DND-41 (cell line): Measurements from ENCODE around the gene TAOK1.

Experiments
- ATAC-seq: fragments of 200-7000 bp; cut with Tn5 transposase; 3 replicates; pipeline ENCODE4 v1.9.1; 2021; ENCODE audit warnings: low read depth; ENCODE audit not compliant: insufficient read depth
- DNase-seq: peaks from one replicate; pipeline ENCODE4 v3.0.0-alpha.2; 2020
- H2AFZ ChIP-seq: 2 replicates; pipeline ENCODE4 v1.6.0; 2012; ENCODE audit warnings: low read depth, low read length
- H3K27ac ChIP-seq: 2 replicates; pipeline ENCODE4 v1.5.1; 2012; ENCODE audit warnings: low read length, inconsistent platforms
- H3K27me3 ChIP-seq: fragments of 200-600 bp; sonication (generic); 2 replicates; pipeline ENCODE4 v1.6.0; 2012; ENCODE audit warnings: low read length, mild to moderate bottlenecking, inconsistent platforms; ENCODE audit not compliant: insufficient read depth, poor library complexity
- H3K36me3 ChIP-seq: 2 replicates; pipeline ENCODE4 v1.5.1; 2012; ENCODE audit warnings: low read length, inconsistent platforms; ENCODE audit not compliant: insufficient read depth
- H3K4me1 ChIP-seq: 2 replicates; pipeline ENCODE4 v1.5.1; 2012; ENCODE audit warnings: mild to moderate bottlenecking, low read length; ENCODE audit not compliant: insufficient read depth
- H3K4me2 ChIP-seq: 2 replicates; pipeline ENCODE4 v1.6.0; 2012; ENCODE audit warnings: mild to moderate bottlenecking, moderate library complexity, low read length, inconsistent platforms; ENCODE audit not compliant: insufficient read depth
- H3K4me3 ChIP-seq, 2 experiments: fragments of 200-600 bp in 1 of 2; shearing (Covaris generic) in 1 of 2; 2 replicates each; pipeline ENCODE4 v1.5.1; 2012 to 2016; ENCODE audit warnings: inconsistent platforms in 2 of 2, low read length in 2 of 2, mild to moderate bottlenecking in 2 of 2, low read depth in 1 of 2, moderate library complexity in 1 of 2
- H3K79me2 ChIP-seq: 2 replicates; pipeline ENCODE4 v1.6.0; 2012; ENCODE audit warnings: low read length, inconsistent platforms; ENCODE audit not compliant: insufficient read depth
- H3K9ac ChIP-seq: 2 replicates; pipeline ENCODE4 v1.6.0; 2012; ENCODE audit warnings: low read depth, mild to moderate bottlenecking, inconsistent platforms, low read length, moderate library complexity
- H3K9me3 ChIP-seq: 2 replicates; pipeline ENCODE4 v1.5.1; 2012; ENCODE audit warnings: low read length, moderate library complexity, mild to moderate bottlenecking, inconsistent platforms; ENCODE audit not compliant: insufficient read depth, severe bottlenecking
- H4K20me1 ChIP-seq: 2 replicates; pipeline ENCODE4 v1.6.0; 2012; ENCODE audit warnings: low read length; ENCODE audit not compliant: insufficient read depth
- EZH2 ChIP-seq: IDR thresholded peaks from 3 replicates; pipeline ENCODE4 v1.6.1; 2012; ENCODE audit warnings: borderline replicate concordance, low read depth, mild to moderate bottlenecking, moderate library complexity, low read length, inconsistent platforms; ENCODE audit not compliant: severe bottlenecking
- TF ChIP-seq, protein P1 (sequence below): IDR thresholded peaks from 2 replicates; pipeline ENCODE4 v1.5.1; 2012; ENCODE audit warnings: borderline replicate concordance, low read length, moderate library complexity, mild to moderate bottlenecking; ENCODE audit not compliant: poor library complexity, severe bottlenecking; ENCODE audit errors: extremely low read depth

Gene TAOK1

GRCh38 chr17:29409963-29410362, 19.8 kb downstream of the TAOK1 start:
- H3K4me2 ChIP-seq, result no peak overlapping the region
- H3K36me3 ChIP-seq, result peaks cover 36% of the 10 kb centered on the region
- no peak overlapping the region for H2AFZ ChIP-seq
- H4K20me1 ChIP-seq, result peaks cover 56% of the 10 kb centered on the region
- ATAC-seq, result no peak
- no peak for DNase-seq
- H3K4me3 ChIP-seq, result no peak overlapping the region
- TF ChIP-seq, protein P1, sequence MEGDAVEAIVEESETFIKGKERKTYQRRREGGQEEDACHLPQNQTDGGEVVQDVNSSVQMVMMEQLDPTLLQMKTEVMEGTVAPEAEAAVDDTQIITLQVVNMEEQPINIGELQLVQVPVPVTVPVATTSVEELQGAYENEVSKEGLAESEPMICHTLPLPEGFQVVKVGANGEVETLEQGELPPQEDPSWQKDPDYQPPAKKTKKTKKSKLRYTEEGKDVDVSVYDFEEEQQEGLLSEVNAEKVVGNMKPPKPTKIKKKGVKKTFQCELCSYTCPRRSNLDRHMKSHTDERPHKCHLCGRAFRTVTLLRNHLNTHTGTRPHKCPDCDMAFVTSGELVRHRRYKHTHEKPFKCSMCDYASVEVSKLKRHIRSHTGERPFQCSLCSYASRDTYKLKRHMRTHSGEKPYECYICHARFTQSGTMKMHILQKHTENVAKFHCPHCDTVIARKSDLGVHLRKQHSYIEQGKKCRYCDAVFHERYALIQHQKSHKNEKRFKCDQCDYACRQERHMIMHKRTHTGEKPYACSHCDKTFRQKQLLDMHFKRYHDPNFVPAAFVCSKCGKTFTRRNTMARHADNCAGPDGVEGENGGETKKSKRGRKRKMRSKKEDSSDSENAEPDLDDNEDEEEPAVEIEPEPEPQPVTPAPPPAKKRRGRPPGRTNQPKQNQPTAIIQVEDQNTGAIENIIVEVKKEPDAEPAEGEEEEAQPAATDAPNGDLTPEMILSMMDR, result no peak
- no peak overlapping the region for H3K27ac ChIP-seq
- H3K27me3 ChIP-seq, result no peaks in the 10 kb centered on the region
- no peaks in the 10 kb centered on the region for H3K9me3 ChIP-seq
- H3K79me2 ChIP-seq, result peaks cover 96% of the 10 kb centered on the region
- H3K4me1 ChIP-seq, result no peaks in the 10 kb centered on the region
- no peak overlapping the region for H3K9ac ChIP-seq

DNA sequence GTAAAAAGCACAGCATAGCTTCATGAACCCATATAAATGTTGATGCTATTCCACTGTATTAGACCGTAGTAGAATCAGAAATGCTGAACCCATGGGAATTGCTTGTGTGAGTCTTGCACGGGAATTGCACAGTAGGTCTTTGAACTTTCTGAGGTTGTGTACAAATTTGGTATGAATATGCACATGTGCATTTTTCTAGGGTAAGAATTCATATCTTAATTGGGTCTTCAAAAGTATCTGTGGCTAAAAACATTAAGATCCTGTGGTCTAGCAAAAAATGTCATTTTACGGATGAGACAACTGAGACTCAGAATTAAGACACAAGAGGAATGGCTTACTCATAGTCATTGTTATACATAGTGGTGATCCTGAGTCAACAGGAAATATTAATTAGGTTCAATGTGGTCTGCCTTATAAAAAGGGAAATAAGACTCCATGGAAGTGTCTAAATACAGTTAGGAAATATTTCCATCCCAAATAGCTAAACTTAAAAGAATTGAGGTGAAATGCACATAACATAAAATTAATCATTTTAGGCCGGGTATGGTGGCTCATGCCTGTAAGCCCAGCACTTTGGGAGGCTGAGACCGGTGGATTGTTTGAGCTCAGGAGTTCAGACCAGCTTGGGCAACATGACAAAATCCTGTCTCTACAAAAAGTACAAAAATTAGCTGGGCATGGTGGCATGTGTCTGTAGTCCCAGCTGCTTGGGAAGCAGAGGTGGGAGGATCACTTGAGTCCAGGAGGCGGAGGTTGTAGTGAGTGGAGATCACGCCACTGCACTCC, 22.8 kb downstream of the TAOK1 start:
- no peak for TF ChIP-seq EZH2
- TF ChIP-seq, protein P1, result no peak
- Histone ChIP-seq H3K27me3 (no peaks in the 10 kb centered on the region), H3K79me2 (peaks cover 96% of the 10 kb centered on the region), H3K27ac (no peak overlapping the region), H3K36me3 (peaks cover 10% of the 10 kb centered on the region; the same call in 1 of the 2 replicates), H2AFZ (no peak overlapping the region), H3K4me2 (no peak overlapping the region), H3K4me1 (no peaks in the 10 kb centered on the region), H3K4me3 (no peak overlapping the region), H3K9ac (no peak overlapping the region), H3K9me3 (no peaks in the 10 kb centered on the region), H4K20me1 (peaks cover 52% of the 10 kb centered on the region)
- DNase-seq, result no peak
- no peak for ATAC-seq

DNA sequence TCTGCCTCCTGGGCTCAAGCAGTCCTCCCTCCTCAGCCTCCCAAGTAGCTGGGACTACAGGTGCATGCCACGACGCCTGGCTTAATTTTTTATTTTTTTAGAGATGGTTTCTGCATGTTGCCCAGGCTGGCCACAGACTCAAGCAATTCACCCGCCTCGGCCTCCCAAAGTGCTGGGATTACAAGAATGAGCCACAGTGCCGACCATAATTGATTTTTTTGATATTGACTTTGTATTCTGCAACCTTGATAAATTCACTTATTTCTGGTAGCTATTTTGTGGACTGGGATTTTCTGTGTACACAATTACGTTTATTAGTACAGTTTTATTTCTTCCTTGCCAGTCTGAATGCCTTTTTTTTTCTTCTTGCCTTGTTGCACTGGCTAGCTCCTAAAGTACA, 30.0 kb downstream of the TAOK1 start:
- DNase-seq (no peak), ATAC-seq (no peak)
- no peaks in the 10 kb centered on the region for H3K4me1 ChIP-seq
- no peak overlapping the region for H3K4me2 ChIP-seq
- H3K27me3 ChIP-seq, result no peaks in the 10 kb centered on the region
- H3K4me3 ChIP-seq, result no peak overlapping the region
- peaks cover 20% of the 10 kb centered on the region for H3K36me3 ChIP-seq
- H2AFZ ChIP-seq, result no peak overlapping the region
- peaks cover 97% of the 10 kb centered on the region for H3K79me2 ChIP-seq
- H3K9ac ChIP-seq, result no peak overlapping the region
- H4K20me1 ChIP-seq, result peaks cover 37% of the 10 kb centered on the region; the same call in 1 of the 2 replicates
- TF ChIP-seq EZH2, result no peak
- TF ChIP-seq, protein P1, result no peak
- H3K9me3 ChIP-seq, result no peaks in the 10 kb centered on the region
- H3K27ac ChIP-seq, result no peak overlapping the region
